NB4 (cell line): Measurements from ENCODE around the gene RNU2-63P.
"Not testable (repeated sequence)": the region's sequence is repeated elsewhere in the genome, so short reads cannot be mapped to it uniquely, and the experiment has no call there.

Experiments
- CTCF ChIP-seq: IDR thresholded peaks from one replicate; pipeline ENCODE4 v1.5.1; 2012; ENCODE audit warnings: low read depth, low read length
- MAX ChIP-seq: IDR thresholded peaks from 2 replicates; pipeline ENCODE4 v1.6.1; 2011; ENCODE audit warnings: low read depth, low read length

- not testable (repeated sequence) for TF ChIP-seq CTCF, MAX
These were observed 35.2 kb downstream of the RNU2-63P start for GRCh38 chr2:87981182-87981581.
